Measurements from ENCODE around the gene MTOR. TPM values are rescaled to one million over a fixed set of nuclear protein-coding genes. Genes with fewer than 3 reads are reported as not detected.
"Not testable (repeated sequence)": the region's sequence is repeated elsewhere in the genome, so short reads cannot be mapped to it uniquely, and the experiment has no call there.

MTOR gene
- total RNA-seq, 1 donor from 2014 or later: 32.1 TPM

DNA sequence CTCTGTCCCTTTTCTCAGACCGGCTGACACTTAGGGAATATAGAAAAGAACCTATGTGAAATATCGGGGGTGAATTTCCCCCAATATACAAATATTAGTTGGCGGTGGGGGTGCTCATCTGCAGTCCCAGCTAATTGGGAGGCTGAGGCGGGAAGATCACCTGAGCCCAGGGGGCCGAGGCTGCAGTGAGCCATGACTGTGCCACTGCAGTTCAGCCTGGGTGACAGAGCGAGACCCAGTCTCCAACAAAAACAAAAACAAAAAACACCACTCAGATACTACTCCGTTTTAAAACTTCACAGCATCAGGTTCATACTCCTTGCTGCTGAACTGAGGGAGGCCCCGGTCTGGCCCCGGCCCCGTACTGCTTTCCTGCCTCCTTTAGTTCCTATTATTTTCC is 156.8 kb downstream of the MTOR start:
- no peak for DNase-seq

DNA sequence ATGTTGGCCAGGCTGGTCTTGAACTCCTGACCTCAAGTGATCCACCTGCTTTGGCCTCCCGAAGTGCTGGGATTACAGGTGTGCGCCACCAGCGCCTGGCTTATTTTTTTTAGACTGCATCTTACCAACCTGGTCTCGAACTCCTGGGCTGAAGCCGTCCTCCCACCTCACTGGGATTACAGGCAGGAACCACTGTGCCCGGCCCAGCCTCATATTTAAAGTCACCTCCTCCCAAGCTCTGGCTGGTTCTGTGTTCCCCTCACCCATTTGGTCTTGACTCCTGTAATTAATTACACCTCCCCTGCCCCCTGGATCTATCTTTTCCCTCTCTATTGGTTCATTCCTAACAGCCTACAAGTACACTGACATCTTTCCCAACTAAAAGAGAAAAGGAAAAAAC is 161.0 kb downstream of the MTOR start:
- DNase-seq: no peak

DNA sequence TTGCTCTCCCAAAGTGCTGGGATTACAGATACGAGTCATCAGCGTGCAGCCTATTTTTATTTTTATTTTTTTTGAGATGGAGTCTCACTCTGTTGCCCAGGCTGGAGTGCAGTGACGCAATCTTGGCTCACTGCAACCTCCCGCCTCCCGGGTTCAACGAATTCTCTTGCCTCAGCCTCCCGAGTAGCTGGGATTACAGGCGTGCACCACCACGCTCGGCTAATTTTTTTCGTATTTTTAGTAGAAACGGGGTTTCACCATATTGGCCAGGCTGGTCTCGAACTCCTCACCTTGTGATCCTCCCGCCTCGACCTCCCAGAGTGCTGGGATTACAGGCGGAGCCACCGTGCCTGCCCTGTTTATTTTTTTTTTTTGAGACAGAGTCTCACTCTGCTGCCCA is 161.5 kb downstream of the MTOR start:
- not testable (repeated sequence) for DNase-seq

DNA sequence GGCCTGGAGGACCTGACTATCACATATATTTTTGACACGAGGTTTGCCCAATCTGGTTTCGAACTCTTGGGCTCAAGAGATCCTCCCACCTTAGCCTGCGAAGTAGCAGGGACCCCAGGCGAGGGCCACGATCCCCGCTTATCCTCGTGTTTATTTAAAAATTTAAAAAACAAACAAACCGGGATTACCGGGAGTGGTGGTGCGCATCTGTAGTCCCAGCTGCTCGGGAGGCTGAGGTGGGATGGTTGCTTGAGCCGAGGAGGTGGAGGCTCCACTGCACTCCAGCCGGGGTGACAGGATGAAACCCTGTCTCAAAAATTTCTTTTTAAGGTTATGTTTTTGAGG is 162.2 kb downstream of the MTOR start:
- DNase-seq: no peak

DNA sequence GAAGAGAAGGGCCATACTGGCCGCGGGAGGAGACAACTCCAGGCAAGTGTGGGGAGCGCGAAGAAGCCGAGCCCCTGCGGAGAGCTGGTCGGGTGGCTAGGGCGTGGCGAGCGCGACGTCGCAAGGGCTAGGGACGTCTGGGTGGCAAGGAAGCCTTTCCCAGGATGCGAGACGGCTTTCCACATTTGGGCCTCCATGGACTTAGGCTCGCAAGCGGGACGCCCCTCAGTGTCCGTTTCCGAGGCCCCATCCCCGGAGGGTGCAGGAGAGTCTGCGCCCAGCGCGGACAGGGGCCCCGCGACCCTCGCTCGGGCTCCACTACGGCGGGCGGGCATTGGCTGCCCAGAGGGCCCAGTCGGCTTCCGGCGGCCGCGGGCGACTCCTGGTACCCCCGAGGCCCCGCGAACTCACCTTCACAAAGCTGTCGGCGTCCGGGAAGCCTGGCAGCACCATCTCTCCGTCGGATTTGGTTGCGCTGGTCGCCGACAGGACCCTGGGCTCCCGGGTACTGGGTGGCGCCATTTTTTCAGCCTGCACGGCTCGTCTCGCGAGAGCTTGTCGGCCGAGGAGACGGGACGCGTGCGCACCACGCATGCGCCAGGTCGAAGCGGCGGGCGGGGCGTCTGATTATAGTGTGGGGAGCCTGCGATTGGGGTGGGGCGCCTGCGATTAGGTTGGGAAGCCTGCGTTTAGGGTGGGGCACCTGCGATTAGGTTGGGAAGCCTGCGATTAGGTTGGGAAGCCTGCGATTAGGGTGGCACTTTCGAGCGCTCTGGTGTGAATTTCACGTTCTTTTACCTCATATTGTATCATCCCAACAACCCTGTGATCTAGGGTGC is 162.8 kb downstream of the MTOR start, which contains the start of gene EXOSC10:
TSS of gene EXOSC10 (minus strand) at position 560 of the 839 bp plus-strand sequence. CDS start at position 522, 38 bp downstream.
- peak; percentile 88 for DNase-seq

DNA sequence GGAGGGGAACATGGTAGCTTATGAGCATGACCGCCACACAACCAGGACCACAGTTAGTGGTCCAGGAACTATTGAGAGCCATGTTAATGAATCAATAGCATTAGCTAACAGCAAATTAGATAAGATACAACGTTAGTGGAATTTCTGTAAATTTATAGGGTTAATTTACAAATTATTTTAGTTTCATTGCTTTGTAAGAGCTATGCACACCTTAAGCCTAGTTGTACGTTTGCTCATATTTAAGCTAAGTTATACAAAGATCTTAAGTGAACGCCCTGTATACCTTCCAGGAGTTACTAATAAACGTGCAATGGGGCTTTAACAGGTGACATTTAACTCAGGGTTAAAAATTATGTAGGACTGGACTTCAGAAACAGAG is 163.4 kb downstream of the MTOR start:
- DNase-seq: no peak

DNA sequence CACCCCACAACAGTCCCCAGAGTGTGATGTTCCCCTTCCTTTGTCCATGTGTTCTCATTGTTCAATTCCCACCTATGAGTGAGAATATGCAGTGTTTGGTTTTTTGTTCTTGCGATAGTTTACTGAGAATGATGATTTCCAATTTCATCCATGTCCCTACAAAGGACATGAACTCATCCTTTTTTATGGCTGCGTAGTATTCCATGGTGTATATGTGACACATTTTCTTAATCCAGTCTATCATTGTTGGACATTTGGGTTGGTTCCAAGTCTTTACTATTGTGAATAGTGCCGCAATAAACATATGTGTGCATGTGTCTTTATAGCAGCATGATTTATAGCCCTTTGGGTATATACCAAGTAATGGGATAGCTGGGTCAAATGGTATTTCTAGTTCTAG is 178.6 kb downstream of the MTOR start:
- not testable (repeated sequence) for DNase-seq

DNA sequence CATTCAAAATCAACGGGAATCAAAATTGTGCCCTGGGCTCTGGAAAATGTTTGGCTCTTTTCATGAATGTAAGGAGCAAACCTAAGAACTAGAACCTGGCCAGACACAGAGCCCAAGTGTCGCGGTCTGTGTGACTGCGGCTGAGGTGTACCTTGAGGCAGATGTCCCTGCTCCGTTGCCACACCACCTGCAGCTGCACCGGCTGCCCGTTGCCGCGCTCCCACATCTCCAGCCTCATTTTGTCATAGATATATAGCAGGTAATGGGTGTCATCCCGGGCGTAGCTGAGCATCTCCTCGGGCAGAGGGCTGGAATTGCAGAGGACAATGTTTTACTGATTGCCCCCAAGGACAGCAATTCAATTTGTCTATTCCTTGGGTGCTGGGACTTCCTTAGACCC is 181.4 kb downstream of the MTOR start:
- no peak for DNase-seq

DNA sequence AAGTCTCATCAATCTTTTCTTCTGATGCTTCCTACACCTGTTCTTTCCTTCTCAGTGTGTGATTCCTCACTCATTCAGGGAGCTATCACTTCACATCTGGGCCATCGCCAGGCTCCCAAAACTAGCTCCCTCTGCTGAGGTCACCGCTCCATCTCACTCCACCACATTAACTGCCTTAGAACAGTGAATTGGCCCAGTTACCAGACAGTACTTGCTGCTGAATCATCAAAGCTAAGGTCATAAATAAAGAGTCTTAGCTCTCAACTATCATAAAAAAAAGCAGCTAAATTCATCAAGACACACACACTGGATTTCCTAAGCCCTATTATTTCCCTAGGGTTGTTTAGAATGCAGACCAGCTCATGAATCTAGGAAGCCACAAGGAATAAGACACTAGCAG is 183.7 kb downstream of the MTOR start:
- DNase-seq: no peak

DNA sequence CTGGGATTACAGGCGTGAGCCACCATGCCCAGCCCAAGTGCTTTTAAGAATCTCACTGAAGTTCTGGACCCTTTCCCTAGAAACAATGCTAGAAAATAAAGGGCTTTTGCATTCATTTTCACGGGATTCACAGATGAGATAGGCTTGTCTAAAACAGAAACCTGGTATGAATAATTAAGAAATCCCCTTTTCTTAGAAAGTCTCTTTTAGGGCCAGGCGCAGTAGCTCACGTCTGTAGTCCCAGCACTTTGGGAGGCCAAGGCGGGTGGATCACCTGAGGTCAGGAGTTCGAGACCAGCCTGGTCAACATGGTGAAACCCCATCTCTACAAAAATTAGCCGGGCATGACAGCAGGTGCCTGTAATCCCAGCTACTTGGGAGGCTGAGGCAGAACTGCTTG is 189.0 kb downstream of the MTOR start:
- not testable (repeated sequence) for DNase-seq

DNA sequence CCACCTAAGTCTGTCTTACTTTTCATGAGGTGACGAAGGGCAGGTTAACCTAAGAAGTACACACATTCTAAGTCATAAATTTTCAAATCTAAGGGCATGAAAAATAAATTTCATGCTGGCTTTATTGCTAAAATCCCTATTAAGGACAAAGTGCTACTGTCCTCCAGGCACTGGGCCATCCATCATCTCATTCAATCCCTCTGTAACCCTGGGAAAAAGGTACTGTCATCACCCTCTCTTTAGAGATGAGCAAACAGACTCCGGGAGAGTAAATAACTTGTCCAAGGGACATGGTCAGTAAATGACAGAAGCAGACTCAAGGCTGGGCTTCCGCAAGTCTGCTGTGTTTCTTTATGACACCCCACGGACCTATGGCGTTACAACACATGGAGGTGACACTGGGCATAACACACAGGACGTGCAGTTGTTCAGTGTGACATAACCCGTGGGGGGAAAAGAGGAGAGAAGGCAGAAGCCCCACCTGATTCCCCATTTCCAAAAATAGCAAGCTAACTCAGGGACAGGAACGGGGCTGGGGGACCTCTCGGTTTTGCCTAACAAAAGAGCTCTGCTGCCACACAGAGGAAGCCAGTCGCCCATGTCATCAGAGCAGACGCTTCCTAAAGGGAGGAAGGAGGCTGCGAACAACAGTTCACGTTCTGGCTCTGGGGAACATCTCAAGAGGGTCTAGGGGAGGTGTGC is 190.0 kb downstream of the MTOR start:
- no peak for DNase-seq

DNA sequence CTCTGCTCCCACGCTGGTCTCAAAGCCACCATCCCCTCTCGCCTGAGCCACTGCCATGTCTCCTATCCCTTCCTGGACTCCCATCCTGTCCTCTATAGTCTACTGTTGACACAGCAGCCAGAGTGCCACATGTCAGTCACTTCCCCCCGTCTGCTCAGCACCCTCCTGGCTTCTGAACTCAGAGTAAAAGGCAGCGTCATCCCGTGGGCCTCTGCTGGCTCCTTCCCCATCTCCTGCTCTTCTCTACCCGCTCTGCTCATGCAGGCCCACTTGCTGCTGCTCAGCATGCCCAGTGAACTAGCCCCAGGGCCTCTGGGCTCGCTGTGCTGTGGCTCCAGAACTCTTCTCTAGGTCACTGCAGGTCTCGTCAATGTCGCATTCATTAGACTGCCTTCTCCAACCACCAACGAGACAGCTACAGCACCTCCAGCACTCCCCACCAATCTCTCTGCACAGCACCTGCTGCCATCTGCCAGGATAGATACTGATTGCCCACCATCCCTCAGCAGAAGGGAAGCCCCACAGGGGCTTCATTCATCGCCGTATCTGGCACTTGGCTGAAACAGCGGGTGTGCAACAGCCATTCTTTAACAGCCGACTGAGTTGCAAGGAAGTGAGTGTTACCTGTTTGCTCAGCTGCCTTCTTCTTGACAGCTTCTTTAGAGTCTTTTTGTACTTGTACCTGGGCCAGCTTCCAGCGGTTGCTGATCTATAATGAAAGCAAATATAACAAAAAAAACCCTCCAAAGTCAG is 190.7 kb downstream of the MTOR start:
- DNase-seq: no peak

DNA sequence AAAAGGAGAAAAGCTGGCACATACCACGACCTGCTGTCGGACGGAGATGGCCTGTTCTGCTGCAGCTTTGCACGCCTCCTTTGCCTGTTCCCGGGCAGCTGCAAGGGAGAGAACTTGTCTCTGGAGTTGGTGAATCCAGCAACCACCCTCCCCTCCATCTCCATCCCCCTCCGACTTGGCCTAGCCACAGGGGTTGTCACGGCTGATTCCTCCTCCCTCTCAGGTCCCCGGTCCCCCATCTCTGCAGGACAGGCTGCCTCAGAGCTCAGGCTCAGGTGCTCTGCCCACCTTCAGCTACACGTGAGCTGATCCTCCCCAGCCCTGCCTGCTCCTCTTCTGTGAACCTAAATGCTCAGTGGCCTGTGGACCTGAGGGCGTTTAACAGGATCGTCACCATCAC is 191.5 kb downstream of the MTOR start:
- DNase-seq: no peak

DNA sequence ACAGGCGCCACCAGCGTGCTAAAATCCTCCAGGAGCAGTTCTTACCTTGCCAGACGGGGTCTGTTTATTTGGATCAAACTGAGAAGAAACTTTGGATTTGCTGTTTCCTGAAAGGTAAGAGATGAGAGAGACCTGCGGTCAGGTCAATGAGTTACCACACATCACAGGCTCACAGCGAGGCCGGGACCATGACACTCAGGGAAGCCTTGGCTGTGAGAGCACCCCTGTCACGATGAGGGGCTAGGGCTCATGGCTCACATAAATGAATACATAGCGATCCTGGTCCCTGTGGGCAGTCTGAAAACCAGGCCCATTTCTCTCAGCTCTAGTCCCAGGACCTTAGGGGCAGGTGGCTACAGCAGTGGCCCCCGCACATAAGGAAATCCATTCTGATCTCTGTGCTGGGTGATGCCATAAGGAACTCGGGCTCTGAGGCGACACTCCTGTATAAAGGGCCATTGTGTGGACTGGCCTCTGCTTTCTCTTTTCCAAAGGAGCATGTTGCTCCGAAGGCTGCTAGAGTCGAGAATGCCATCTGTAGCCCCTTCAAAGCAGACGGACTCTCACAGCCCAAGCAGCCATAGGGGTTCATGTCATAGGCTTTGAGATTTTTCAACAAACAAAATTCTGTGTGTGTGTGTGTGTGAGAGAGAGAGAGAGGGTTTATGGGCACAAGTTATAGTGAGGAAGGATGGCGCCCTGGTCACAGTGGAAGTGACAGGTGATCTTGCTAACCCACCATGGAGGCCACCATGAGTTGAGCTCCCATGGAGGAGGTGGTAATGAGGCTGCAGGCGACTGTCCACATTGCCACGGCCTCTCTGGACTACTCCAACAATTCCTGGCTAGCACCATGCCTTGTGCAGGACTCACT is 193.5 kb downstream of the MTOR start:
- no peak for DNase-seq

DNA sequence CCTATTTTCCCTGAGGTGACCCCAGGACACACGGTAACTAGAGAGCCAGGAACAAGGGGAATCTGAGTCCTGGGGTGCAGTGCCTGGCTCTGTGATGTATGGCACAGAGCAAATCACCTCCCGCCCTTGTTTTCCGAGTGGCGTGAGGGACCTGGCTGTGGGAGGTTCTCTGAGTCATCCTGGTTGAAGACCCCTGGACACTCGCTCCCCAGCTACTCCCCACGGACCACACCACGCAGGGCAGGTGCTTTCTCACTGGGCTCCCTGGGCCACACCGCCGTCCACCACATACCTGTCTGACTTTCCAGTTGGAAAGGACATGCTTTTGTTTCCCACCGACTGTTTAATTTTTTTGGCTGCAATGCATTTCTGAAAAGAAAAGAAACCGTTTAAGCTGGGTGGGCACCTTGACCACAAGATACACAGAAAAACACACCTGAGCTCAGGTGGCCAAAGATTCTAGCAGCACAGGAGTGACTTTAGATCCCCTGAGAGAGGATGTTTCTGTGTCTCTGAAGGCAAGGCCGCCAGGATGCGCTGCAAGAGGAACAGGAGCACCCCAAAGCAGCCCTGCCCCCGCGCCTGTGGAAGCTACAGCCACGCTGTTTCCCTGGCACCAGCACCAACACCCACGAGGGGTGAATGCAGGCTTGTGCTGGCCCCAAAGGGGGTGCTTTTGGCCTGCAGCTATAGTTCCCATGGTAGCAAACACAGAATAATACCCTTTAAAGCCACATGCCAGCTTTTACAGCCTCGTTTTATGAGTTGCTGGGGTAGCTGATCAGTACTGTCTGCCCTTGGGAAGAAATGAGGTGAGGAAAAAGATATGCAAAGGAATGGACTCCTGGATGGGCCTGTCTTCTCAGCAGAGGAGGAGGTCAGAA is 194.4 kb downstream of the MTOR start:
- peak; percentile 28 for DNase-seq

DNA sequence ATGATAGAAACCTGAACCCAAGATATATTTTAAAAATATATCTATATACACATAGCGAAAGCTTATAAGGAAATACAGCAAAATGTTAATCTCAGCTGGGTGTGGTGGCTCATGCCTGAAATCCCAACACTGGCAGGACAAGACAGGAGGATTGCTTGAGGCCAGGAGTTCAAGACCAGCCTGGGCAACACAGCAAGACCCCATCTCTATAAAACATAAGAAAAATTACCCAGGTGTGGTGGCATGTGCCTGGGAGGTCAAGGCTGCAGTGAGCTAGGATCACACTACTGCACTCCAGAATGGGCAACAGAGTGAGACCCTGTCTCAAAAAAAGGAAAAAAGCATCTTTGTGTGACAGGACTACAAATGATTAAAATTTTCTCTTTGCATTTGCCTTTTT is 196.6 kb downstream of the MTOR start:
- no peak for DNase-seq

DNA sequence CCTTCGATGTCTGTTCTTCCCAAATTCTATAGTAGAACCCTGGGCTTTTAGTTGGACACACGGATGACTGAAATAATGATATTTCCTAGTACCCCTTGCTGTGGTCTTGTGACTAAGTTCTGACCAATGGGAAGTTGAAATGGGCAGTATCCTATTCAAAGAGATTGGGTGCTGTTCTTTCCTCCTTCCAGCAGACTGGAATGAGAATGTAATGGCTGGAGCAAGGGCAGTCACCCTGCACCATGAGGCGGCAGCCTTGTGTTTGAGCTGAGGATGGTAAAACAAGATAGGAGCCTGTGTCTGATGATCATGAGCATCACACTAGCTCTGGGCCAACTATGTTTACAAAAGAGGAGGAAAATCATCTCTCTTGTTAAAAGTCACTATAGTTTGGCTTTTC is 197.4 kb downstream of the MTOR start:
- DNase-seq: no peak

DNA sequence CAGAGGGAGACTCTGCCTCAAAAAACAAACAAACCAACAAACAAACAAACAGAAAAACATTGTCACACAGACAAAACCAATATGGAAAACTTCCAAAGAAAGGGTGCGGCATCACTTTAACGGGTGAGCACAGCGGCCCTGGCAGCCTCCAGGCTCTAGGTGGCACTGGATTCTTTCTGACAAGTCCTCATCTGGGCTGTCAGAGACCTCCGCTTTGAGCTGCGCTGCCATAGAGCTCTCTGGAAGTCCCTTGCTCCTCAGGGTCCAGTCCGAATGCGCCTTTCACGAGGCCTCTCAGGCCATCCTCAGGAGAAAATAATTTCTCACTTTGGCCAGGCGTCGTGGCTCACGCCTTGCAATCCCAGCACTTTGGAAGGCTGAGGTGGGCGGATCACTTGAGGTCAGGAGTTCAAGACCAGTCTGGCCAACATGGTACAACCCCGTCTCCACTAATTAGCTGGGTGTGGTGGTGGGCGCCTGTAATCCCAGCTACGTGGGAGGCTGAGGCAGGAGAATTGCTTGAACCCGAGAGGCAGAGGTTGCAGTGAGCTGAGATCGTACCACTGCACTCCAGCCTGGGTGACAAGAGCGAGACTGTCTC is 198.3 kb downstream of the MTOR start:
- not testable (repeated sequence) for DNase-seq

DNA sequence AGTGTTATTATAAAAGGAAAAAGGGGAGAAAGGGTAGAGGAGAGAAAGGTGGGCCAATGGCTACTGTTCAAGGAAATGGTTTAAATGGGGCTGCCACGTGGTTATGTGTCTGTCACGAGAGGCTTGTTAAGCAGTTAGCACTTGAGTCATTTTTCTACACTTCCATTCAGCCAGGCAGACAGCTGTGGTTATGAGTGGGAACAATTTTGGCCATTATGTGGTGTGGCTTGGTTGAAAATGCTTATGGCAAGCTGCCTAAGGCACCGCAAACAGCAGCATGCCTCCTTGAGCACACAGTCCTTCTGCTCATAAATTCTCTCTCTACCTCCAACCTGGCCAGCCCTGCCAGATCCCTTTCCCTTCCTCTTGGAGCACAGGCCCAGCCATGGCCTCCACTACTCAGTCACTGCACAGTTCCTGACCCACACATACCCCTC is 199.4 kb downstream of the MTOR start:
- DNase-seq: peak; percentile 20

DNA sequence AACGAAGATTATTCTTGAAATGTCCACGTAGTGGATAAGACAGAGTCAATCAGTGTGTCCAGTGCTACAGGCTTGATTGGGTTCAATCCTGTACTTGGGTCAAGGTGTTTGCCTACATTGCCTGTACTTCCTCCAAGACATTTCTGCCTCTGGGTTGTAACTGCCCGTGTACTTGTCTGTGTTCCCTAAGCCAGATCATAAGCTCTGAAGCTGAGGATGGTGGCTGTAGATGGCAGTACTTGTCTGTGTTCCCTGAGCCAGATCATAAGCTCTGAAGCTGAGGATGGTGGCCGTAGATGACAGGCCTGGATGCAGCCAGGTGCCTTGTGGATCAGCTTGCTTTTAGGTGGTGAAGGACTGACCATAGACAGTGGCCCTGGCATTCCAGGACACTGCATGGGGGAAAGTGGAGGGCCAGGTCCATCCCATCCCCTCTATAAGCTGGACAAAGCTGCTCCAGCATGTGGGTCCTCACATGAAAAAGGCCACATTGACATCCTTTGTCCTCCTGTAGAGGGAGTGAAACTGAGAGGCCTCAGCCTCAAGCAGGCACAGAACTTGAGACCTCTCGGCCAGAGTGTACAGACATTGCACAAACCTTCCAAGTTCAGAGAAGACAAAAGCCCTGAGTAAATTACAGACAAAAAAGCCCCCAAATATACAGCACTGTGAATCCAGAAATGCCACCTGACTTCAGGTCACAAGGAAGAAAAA is 200.5 kb downstream of the MTOR start:
- DNase-seq: no peak

All from occipital lobe (tissue), 2 donors.